Astrocyte (in vitro differentiated cells and primary cell): ENCODE measurements around the gene CD19. TPM values are rescaled to one million over a fixed set of nuclear protein-coding genes. Genes with fewer than 3 reads are reported as not detected.

Experiments used
- DNase-seq: peaks from one replicate; pipeline ENCODE4 v3.0.0-alpha.2; 2010; ENCODE audit warnings: low read depth
- FAIRE-seq: peaks from 2 replicates; lab custom pipeline; 2011; peaks lifted over from hg19 to GRCh38; lab: Jason Lieb, UNC
- H2AFZ ChIP-seq: 2 replicates; pipeline ENCODE4 v1.6.0; 2012; ENCODE audit warnings: low read depth, low read length, inconsistent platforms
- H3K27ac ChIP-seq: 2 replicates; pipeline ENCODE4 v1.5.1; 2011; ENCODE audit warnings: low read depth, low read length, inconsistent platforms
- H3K27me3 ChIP-seq: 2 replicates; pipeline ENCODE4 v1.6.0; 2011; ENCODE audit warnings: low read length, inconsistent platforms; ENCODE audit not compliant: insufficient read depth
- H3K36me3 ChIP-seq: 2 replicates; pipeline ENCODE4 v1.5.1; 2011; ENCODE audit warnings: low read length, inconsistent platforms; ENCODE audit not compliant: insufficient read depth
- H3K4me1 ChIP-seq: 2 replicates; pipeline ENCODE4 v1.5.1; 2011; ENCODE audit warnings: low read length, inconsistent platforms; ENCODE audit not compliant: insufficient read depth
- H3K4me2 ChIP-seq: 2 replicates; pipeline ENCODE4 v1.6.0; 2012; ENCODE audit warnings: low read length, inconsistent platforms
- H3K4me3 ChIP-seq: 2 replicates; pipeline ENCODE4 v1.5.1; 2011; ENCODE audit warnings: low read depth, mild to moderate bottlenecking, low read length, inconsistent platforms; ENCODE audit not compliant: insufficient read depth
- H3K79me2 ChIP-seq: 2 replicates; pipeline ENCODE4 v1.6.0; 2012; ENCODE audit warnings: mild to moderate bottlenecking, low read length, inconsistent platforms; ENCODE audit not compliant: insufficient read depth
- H3K9ac ChIP-seq: 2 replicates; pipeline ENCODE4 v1.6.0; 2012; ENCODE audit warnings: mild to moderate bottlenecking, low read length, inconsistent platforms
- H3K9me3 ChIP-seq: 2 replicates; pipeline ENCODE4 v1.5.1; 2012; ENCODE audit warnings: low read depth, mild to moderate bottlenecking, low read length, inconsistent platforms; ENCODE audit not compliant: insufficient read depth
- H4K20me1 ChIP-seq: 2 replicates; pipeline ENCODE4 v1.6.0; 2012; ENCODE audit warnings: low read length, inconsistent platforms; ENCODE audit not compliant: insufficient read depth
- H3K27ac Mint-ChIP-seq: one replicate; pipeline ENCODE4 v1.8.0; 2021; ENCODE audit warnings: mild to moderate bottlenecking, mixed read lengths; ENCODE audit not compliant: unreplicated experiment
- H3K27me3 Mint-ChIP-seq: one replicate; pipeline ENCODE4 v1.8.0; 2021; ENCODE audit warnings: low read depth, mixed read lengths; ENCODE audit not compliant: unreplicated experiment
- H3K36me3 Mint-ChIP-seq: one replicate; pipeline ENCODE4 v1.8.0; 2021; ENCODE audit warnings: low read depth, mixed read lengths; ENCODE audit not compliant: unreplicated experiment
- H3K4me1 Mint-ChIP-seq: one replicate; pipeline ENCODE4 v1.8.0; 2021; ENCODE audit warnings: low read depth, mixed read lengths; ENCODE audit not compliant: unreplicated experiment
- H3K4me3 Mint-ChIP-seq: one replicate; pipeline ENCODE4 v1.8.0; 2021; ENCODE audit warnings: mild to moderate bottlenecking, moderate library complexity, mixed read lengths; ENCODE audit not compliant: unreplicated experiment
- H3K9me3 Mint-ChIP-seq: one replicate; pipeline ENCODE4 v1.8.0; 2021; ENCODE audit warnings: mild to moderate bottlenecking, mixed read lengths; ENCODE audit not compliant: unreplicated experiment
- CTCF ChIP-seq: IDR thresholded peaks from 2 replicates; pipeline ENCODE4 v1.5.1; 2011; ENCODE audit warnings: low read depth, mild to moderate bottlenecking, inconsistent platforms, low read length, moderate library complexity; ENCODE audit not compliant: insufficient read depth
- EZH2 ChIP-seq: IDR thresholded peaks from 2 replicates; pipeline ENCODE4 v1.6.1; 2012; ENCODE audit warnings: mild to moderate bottlenecking, low read length, inconsistent platforms; ENCODE audit not compliant: insufficient read depth
- total RNA-seq: library from RNA; stranded (reverse); gene quantifications from 2 replicates; pipeline ENCODE4 v1.2.1, GENCODE V29; 2021

CD19 gene
- total RNA-seq, 1 donor from 2014 or later, result not detected

GRCh38 chr16:28924399-28924761 is 7.4 kb upstream of the CD19 start:
- Mint-ChIP-seq H3K36me3 (no peaks in the 10 kb centered on the region), H3K4me1 (peaks cover 6% of the 10 kb centered on the region), H3K27ac (no peak overlapping the region), H3K27me3 (no peaks in the 10 kb centered on the region), H3K9me3 (no peaks in the 10 kb centered on the region), H3K4me3 (peak overlapping the region; percentile 84)
- Histone ChIP-seq H3K9me3 (no peaks in the 10 kb centered on the region), H3K4me1 (peaks cover 4% of the 10 kb centered on the region), H3K27ac (no peak overlapping the region), H3K4me2 (peak overlapping the region; percentile 99), H2AFZ (peak overlapping the region; percentile 26), H3K4me3 (peak overlapping the region; percentile 79), H3K79me2 (peaks cover 7% of the 10 kb centered on the region), H3K9ac (peak overlapping the region; percentile 52), H4K20me1 (peaks cover 12% of the 10 kb centered on the region), H3K27me3 (no peaks in the 10 kb centered on the region), H3K36me3 (no peaks in the 10 kb centered on the region)
- TF ChIP-seq CTCF (no peak), EZH2 (no peak)
- no peak for DNase-seq
- FAIRE-seq, result no peak

GRCh38 chr16:28924762-28925385 is 6.9 kb upstream of the CD19 start, which contains the start of gene RABEP2:
Gene RABEP2 (minus strand): TSS chr16:28925238. CDS start chr16:28925163, 75 bp downstream.
- peak within 1 kb of the TSS; percentile 93 for H3K9ac ChIP-seq
- H3K4me1 ChIP-seq, result peaks cover 4% of the 10 kb centered on the region
- peaks cover 12% of the 10 kb centered on the region for H4K20me1 ChIP-seq
- H3K27me3 ChIP-seq, result no peaks in the 10 kb centered on the region
- peaks cover 7% of the 10 kb centered on the region for H3K79me2 ChIP-seq
- H3K27ac ChIP-seq, result peak within 1 kb of the TSS; percentile 88
- peak; percentile 56 for DNase-seq
- no peaks in the 10 kb centered on the region for H3K36me3 ChIP-seq
- FAIRE-seq, result no peak
- H3K27me3 Mint-ChIP-seq, result no peaks in the 10 kb centered on the region
- no peaks in the 10 kb centered on the region for H3K9me3 ChIP-seq
- no peaks in the 10 kb centered on the region for H3K36me3 Mint-ChIP-seq
- H3K27ac Mint-ChIP-seq, result peak within 1 kb of the TSS; percentile 99
- TF ChIP-seq EZH2 (no peak), CTCF (no peak)
- no peaks in the 10 kb centered on the region for H3K9me3 Mint-ChIP-seq
- H2AFZ ChIP-seq, result peak within 1 kb of the TSS; percentile 92
- H3K4me2 ChIP-seq, result peak within 1 kb of the TSS; percentile 99
- H3K4me3 Mint-ChIP-seq, result peak within 1 kb of the TSS; percentile 92
- H3K4me1 Mint-ChIP-seq, result peaks cover 6% of the 10 kb centered on the region
- H3K4me3 ChIP-seq, result peak within 1 kb of the TSS; percentile 79
